Neural progenitor cell (in vitro differentiated cells): ENCODE measurements around the gene SEPTIN8. TPM values are rescaled to one million over a fixed set of nuclear protein-coding genes. Genes with fewer than 3 reads are reported as not detected.

Experiments used
- DNase-seq: peaks from one replicate; pipeline ENCODE4 v3.0.0-alpha.2; 2016; ENCODE audit warnings: low spot score
- H2AFZ ChIP-seq: fragments of 200-600 bp; sonication (generic); replicated peaks from 2 replicates; pipeline ENCODE4 v1.6.1; 2016; ENCODE audit warnings: antibody characterized with exemption
- H3F3A ChIP-seq: fragments of 200-600 bp; sonication (generic); 2 replicates; pipeline ENCODE4 v1.6.1; 2016; ENCODE audit warnings: antibody characterized with exemption, low read depth
- H3K27ac ChIP-seq: fragments of 200-600 bp; sonication (generic); 2 replicates; pipeline ENCODE4 v1.5.1; 2016; ENCODE audit warnings: mild to moderate bottlenecking
- H3K27me3 ChIP-seq: fragments of 200-600 bp; sonication (generic); 2 replicates; pipeline ENCODE4 v1.6.1; 2016; ENCODE audit warnings: mild to moderate bottlenecking, moderate library complexity
- H3K36me3 ChIP-seq: fragments of 200-600 bp; sonication (generic); 2 replicates; pipeline ENCODE4 v1.5.1; 2016
- H3K4me1 ChIP-seq: fragments of 200-600 bp; sonication (generic); 2 replicates; pipeline ENCODE4 v1.6.1; 2016; ENCODE audit warnings: mixed run types
- H3K4me2 ChIP-seq: fragments of 200-600 bp; sonication (generic); 2 replicates; pipeline ENCODE4 v1.6.1; 2016
- H3K4me3 ChIP-seq: fragments of 200-600 bp; sonication (generic); 2 replicates; pipeline ENCODE4 v1.5.1; 2016
- H3K79me2 ChIP-seq: fragments of 200-600 bp; sonication (generic); 2 replicates; pipeline ENCODE4 v1.6.1; 2016; ENCODE audit warnings: low read depth
- H3K9ac ChIP-seq: fragments of 200-600 bp; sonication (generic); 2 replicates; pipeline ENCODE4 v1.6.1; 2016
- H3K9me3 ChIP-seq: fragments of 200-600 bp; sonication (generic); 2 replicates; pipeline ENCODE4 v1.5.1; 2016; ENCODE audit warnings: low read depth
- H4K20me1 ChIP-seq: fragments of 200-600 bp; sonication (generic); 2 replicates; pipeline ENCODE4 v1.6.1; 2016; ENCODE audit warnings: low read depth
- H3K27ac Mint-ChIP-seq: 3 replicates; pipeline ENCODE4 v1.8.0; 2021; ENCODE audit warnings: mixed read lengths
- H3K27me3 Mint-ChIP-seq: 2 replicates; pipeline ENCODE4 v1.8.0; 2022; ENCODE audit warnings: low read depth, mild to moderate bottlenecking, inconsistent platforms, moderate library complexity, mixed read lengths; ENCODE audit not compliant: insufficient read depth
- H3K36me3 Mint-ChIP-seq: 3 replicates; pipeline ENCODE4 v1.8.0; 2021; ENCODE audit warnings: mixed read lengths
- H3K4me1 Mint-ChIP-seq: 3 replicates; pipeline ENCODE4 v1.8.0; 2021; ENCODE audit warnings: mixed read lengths
- H3K4me3 Mint-ChIP-seq: 3 replicates; pipeline ENCODE4 v1.8.0; 2021; ENCODE audit warnings: mild to moderate bottlenecking, moderate library complexity, mixed read lengths
- H3K9me3 Mint-ChIP-seq: 3 replicates; pipeline ENCODE4 v1.8.0; 2020; ENCODE audit warnings: mixed read lengths
- CTCF ChIP-seq: fragments of 200-600 bp; sonication (generic); IDR thresholded peaks from 2 replicates; pipeline ENCODE4 v1.5.1; 2017; ENCODE audit warnings: antibody characterized with exemption, mild to moderate bottlenecking
- EZH2 ChIP-seq: fragments of 200-600 bp; sonication (generic); IDR thresholded peaks from 2 replicates; pipeline ENCODE4 v1.6.1; 2017; ENCODE audit warnings: antibody characterized with exemption, mild to moderate bottlenecking, moderate library complexity
- EZH2phosphoT487 ChIP-seq: fragments of 200-600 bp; sonication (generic); IDR thresholded peaks from 2 replicates; pipeline ENCODE4 v1.6.1; 2017; ENCODE audit warnings: antibody characterized with exemption
- total RNA-seq: library from RNA; depleted of rRNA; stranded (reverse); fragments of >200 nt; gene quantifications from 2 replicates; pipeline ENCODE4 v1.2.3, GENCODE V29; 2015; ENCODE audit warnings: low replicate concordance

SEPTIN8 gene
- total RNA-seq, 1 donor from 2014 or later: 39.9 TPM

GRCh38 chr5:132770476-132771159 lies 6.4 kb downstream of the SEPTIN8 start:
- peak overlapping the region; percentile 15 for H3K27ac ChIP-seq
- H4K20me1 ChIP-seq: peaks cover 17% of the 10 kb centered on the region
- Mint-ChIP-seq H3K27me3 (peaks cover 4% of the 10 kb centered on the region), H3K36me3 (peaks cover 2% of the 10 kb centered on the region), H3K4me1 (peaks cover 43% of the 10 kb centered on the region), H3K4me3 (no peak overlapping the region), H3K9me3 (no peaks in the 10 kb centered on the region), H3K27ac (no peak overlapping the region)
- H3K9ac ChIP-seq: no peak overlapping the region
- H3K4me2 ChIP-seq: peak overlapping the region; percentile 2
- H3F3A ChIP-seq: peaks cover 15% of the 10 kb centered on the region
- no peak overlapping the region for H3K4me3 ChIP-seq
- H3K9me3 ChIP-seq: no peaks in the 10 kb centered on the region
- H2AFZ ChIP-seq: no peak overlapping the region
- DNase-seq: peak; percentile 37
- no peaks in the 10 kb centered on the region for H3K36me3 ChIP-seq
- peaks cover 6% of the 10 kb centered on the region for H3K79me2 ChIP-seq
- peaks cover 7% of the 10 kb centered on the region for H3K27me3 ChIP-seq
- H3K4me1 ChIP-seq: peaks cover 23% of the 10 kb centered on the region
- no peak for TF ChIP-seq EZH2phosphoT487
- no peak for TF ChIP-seq CTCF

GRCh38 chr5:132768485-132768868 lies 8.6 kb downstream of the SEPTIN8 start:
- H2AFZ ChIP-seq: no peak overlapping the region

GRCh38 chr5:132767150-132767549 lies 9.9 kb downstream of the SEPTIN8 start:
- H3K27ac Mint-ChIP-seq: no peak overlapping the region
- DNase-seq: no peak
- peaks cover 13% of the 10 kb centered on the region for H3K4me1 Mint-ChIP-seq
- H3K27me3 Mint-ChIP-seq: peaks cover 4% of the 10 kb centered on the region
- no peak overlapping the region for H3K4me2 ChIP-seq
- no peaks in the 10 kb centered on the region for H3K27me3 ChIP-seq
- no peak overlapping the region for H3K4me3 ChIP-seq
- H3K4me1 ChIP-seq: peaks cover 16% of the 10 kb centered on the region
- no peak overlapping the region for H3K9ac ChIP-seq
- no peak overlapping the region for H3K4me3 Mint-ChIP-seq
- H3K79me2 ChIP-seq: no peaks in the 10 kb centered on the region
- H3K36me3 ChIP-seq: no peaks in the 10 kb centered on the region
- peaks cover 9% of the 10 kb centered on the region for H3K36me3 Mint-ChIP-seq
- no peaks in the 10 kb centered on the region for H3K9me3 Mint-ChIP-seq
- peaks cover 14% of the 10 kb centered on the region for H3F3A ChIP-seq
- H4K20me1 ChIP-seq: peaks cover 8% of the 10 kb centered on the region
- no peak overlapping the region for H3K27ac ChIP-seq
- no peak overlapping the region for H2AFZ ChIP-seq
- H3K9me3 ChIP-seq: no peaks in the 10 kb centered on the region
- TF ChIP-seq EZH2 (no peak), EZH2phosphoT487 (no peak), CTCF (no peak)

More at GRCh38 chr5:132768485-132768868, 8.6 kb downstream of the SEPTIN8 start:
- Mint-ChIP-seq H3K9me3 (no peaks in the 10 kb centered on the region), H3K27ac (no peak overlapping the region), H3K4me1 (peaks cover 24% of the 10 kb centered on the region), H3K27me3 (peaks cover 2% of the 10 kb centered on the region), H3K4me3 (no peak overlapping the region), H3K36me3 (peaks cover 7% of the 10 kb centered on the region)
- H3K4me2 ChIP-seq: no peak overlapping the region
- H3K79me2 ChIP-seq: no peaks in the 10 kb centered on the region
- peaks cover 14% of the 10 kb centered on the region for H3F3A ChIP-seq
- H4K20me1 ChIP-seq: peaks cover 8% of the 10 kb centered on the region
- no peaks in the 10 kb centered on the region for H3K36me3 ChIP-seq
- H3K9ac ChIP-seq: no peak overlapping the region
- TF ChIP-seq EZH2phosphoT487 (no peak), CTCF (no peak), EZH2 (no peak)
- H3K27ac ChIP-seq: no peak overlapping the region
- DNase-seq: no peak
- H3K27me3 ChIP-seq: no peaks in the 10 kb centered on the region
- peaks cover 16% of the 10 kb centered on the region for H3K4me1 ChIP-seq
- no peaks in the 10 kb centered on the region for H3K9me3 ChIP-seq
- H3K4me3 ChIP-seq: no peak overlapping the region
